MM.1S (cell line): Measurements from ENCODE around the gene KRT4.
"Not testable (repeated sequence)": the region's sequence is repeated elsewhere in the genome, so short reads cannot be mapped to it uniquely, and the experiment has no call there.

ENCODE experiments used
- EZH2 ChIP-seq: fragments of 300-600 bp; sonication (generic); optimal IDR thresholded peaks from 2 replicates; pipeline ENCODE3; 2017; ENCODE audit warnings: low read depth, mild to moderate bottlenecking, antibody characterized with exemption, low read length, mixed read lengths
- TF ChIP-seq, protein P1 (sequence below): fragments of 300-600 bp; sonication (generic); IDR thresholded peaks from 2 replicates; pipeline ENCODE4 v1.5.1; 2016; ENCODE audit warnings: antibody characterized with exemption, low read length, mixed read lengths

GRCh38 chr12:52856077-52856476, 42.2 kb upstream of the KRT4 start:
- TF ChIP-seq, protein P1, sequence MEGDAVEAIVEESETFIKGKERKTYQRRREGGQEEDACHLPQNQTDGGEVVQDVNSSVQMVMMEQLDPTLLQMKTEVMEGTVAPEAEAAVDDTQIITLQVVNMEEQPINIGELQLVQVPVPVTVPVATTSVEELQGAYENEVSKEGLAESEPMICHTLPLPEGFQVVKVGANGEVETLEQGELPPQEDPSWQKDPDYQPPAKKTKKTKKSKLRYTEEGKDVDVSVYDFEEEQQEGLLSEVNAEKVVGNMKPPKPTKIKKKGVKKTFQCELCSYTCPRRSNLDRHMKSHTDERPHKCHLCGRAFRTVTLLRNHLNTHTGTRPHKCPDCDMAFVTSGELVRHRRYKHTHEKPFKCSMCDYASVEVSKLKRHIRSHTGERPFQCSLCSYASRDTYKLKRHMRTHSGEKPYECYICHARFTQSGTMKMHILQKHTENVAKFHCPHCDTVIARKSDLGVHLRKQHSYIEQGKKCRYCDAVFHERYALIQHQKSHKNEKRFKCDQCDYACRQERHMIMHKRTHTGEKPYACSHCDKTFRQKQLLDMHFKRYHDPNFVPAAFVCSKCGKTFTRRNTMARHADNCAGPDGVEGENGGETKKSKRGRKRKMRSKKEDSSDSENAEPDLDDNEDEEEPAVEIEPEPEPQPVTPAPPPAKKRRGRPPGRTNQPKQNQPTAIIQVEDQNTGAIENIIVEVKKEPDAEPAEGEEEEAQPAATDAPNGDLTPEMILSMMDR: not testable (repeated sequence)
- TF ChIP-seq EZH2: not testable (repeated sequence)
